ENCODE measurements around the gene HAUS3. TPM values are rescaled to one million over a fixed set of nuclear protein-coding genes. Genes with fewer than 3 reads are reported as not detected.

Gene HAUS3
- total and polyA plus RNA-seq, 4 donors = 2.3 to 13.9 (median 5.3) TPM

- WGBS = 90% methylated on average over 18 of the region's 18 CpGs
- Histone ChIP-seq H3K4me3 (ENCODE audit: low read depth in 1 of 3, low read length in 3 of 3) (no peak overlapping the region), H3K27me3 (ENCODE audit: control insufficient read depth in 4 of 4, insufficient read depth in 4 of 4, low read length in 3 of 4) (no peaks in the 10 kb centered on the region), H3K27ac (ENCODE audit: low read depth in 1 of 2, low read length in 2 of 2) (no peak overlapping the region), H3K36me3 (ENCODE audit: control insufficient read depth in 4 of 4, insufficient read depth in 3 of 4, low read depth in 1 of 4, low read length in 3 of 4) (no peaks in the 10 kb centered on the region), H3K9ac (ENCODE audit: low read depth in 1 of 2, low read length in 2 of 2) (no peak overlapping the region), H3K4me1 (ENCODE audit: control insufficient read depth in 4 of 4, insufficient read depth in 4 of 4, low read length in 3 of 4) (peaks cover 3 to 14% (median 11%) of the 10 kb centered on the region in 4 donors), H3K9me3 (ENCODE audit: control insufficient read depth in 4 of 4, low read length in 3 of 4) (no peaks in the 10 kb centered on the region)
- TF ChIP-seq RXRA (IDR thresholded peaks at IDR 0.05) (no peak), RAD21 (IDR thresholded peaks at IDR 0.05) (no peak), ZBTB33 (IDR thresholded peaks at IDR 0.05) (no peak), FOXA1 (IDR thresholded peaks at IDR 0.05) (no peak), EGR1 (IDR thresholded peaks at IDR 0.05; ENCODE audit: low read depth in 2 of 2) (no peak), GABPA (IDR thresholded peaks at IDR 0.05 in 1 of 2, conservative IDR thresholded peaks at IDR 0.05 in 1 of 2) (no peak), NR2F2 (IDR thresholded peaks at IDR 0.05) (no peak), HNF4A (conservative IDR thresholded peaks at IDR 0.05) (no peak)
- peak; percentile 86 for DNase-seq (ENCODE audit: low spot score)
Observed at GRCh38 chr4:2267320-2267811, 25.4 kb upstream of the HAUS3 start.

- DNase-seq (ENCODE audit: low spot score) = no peak
- Histone ChIP-seq H3K27ac (ENCODE audit: low read depth in 1 of 2, low read length in 2 of 2) (no peak overlapping the region), H3K4me1 (ENCODE audit: control insufficient read depth in 4 of 4, insufficient read depth in 4 of 4, low read length in 3 of 4) (peaks cover 3 to 14% (median 11%) of the 10 kb centered on the region in 4 donors), H3K9ac (ENCODE audit: low read depth in 1 of 2, low read length in 2 of 2) (no peak overlapping the region), H3K4me3 (ENCODE audit: low read depth in 1 of 3, low read length in 3 of 3) (no peak overlapping the region), H3K27me3 (ENCODE audit: control insufficient read depth in 4 of 4, insufficient read depth in 4 of 4, low read length in 3 of 4) (no peaks in the 10 kb centered on the region), H3K36me3 (ENCODE audit: control insufficient read depth in 4 of 4, insufficient read depth in 3 of 4, low read depth in 1 of 4, low read length in 3 of 4) (no peaks in the 10 kb centered on the region), H3K9me3 (ENCODE audit: control insufficient read depth in 4 of 4, low read length in 3 of 4) (no peaks in the 10 kb centered on the region)
- no peak for TF ChIP-seq YY1 (IDR thresholded peaks at IDR 0.05)
- TF ChIP-seq HNF4A (conservative IDR thresholded peaks at IDR 0.05) = no peak
- 92% methylated on average over 5 of the region's 5 CpGs for WGBS
Observed at GRCh38 chr4:2266821-2267220, 24.9 kb upstream of the HAUS3 start.

- Histone ChIP-seq H3K4me1 (ENCODE audit: control insufficient read depth in 4 of 4, insufficient read depth in 4 of 4, low read length in 3 of 4) (peaks cover 3 to 15% (median 11%) of the 10 kb centered on the region in 4 donors), H3K27me3 (ENCODE audit: control insufficient read depth in 4 of 4, insufficient read depth in 4 of 4, low read length in 3 of 4) (no peaks in the 10 kb centered on the region), H3K27ac (ENCODE audit: low read depth in 1 of 2, low read length in 2 of 2) (no peak overlapping the region), H3K36me3 (ENCODE audit: control insufficient read depth in 4 of 4, insufficient read depth in 3 of 4, low read depth in 1 of 4, low read length in 3 of 4) (no peaks in the 10 kb centered on the region), H3K9ac (ENCODE audit: low read depth in 1 of 2, low read length in 2 of 2) (no peak overlapping the region), H3K4me3 (ENCODE audit: low read depth in 1 of 3, low read length in 3 of 3) (no peak overlapping the region), H3K9me3 (ENCODE audit: control insufficient read depth in 4 of 4, low read length in 3 of 4) (no peaks in the 10 kb centered on the region)
- TF ChIP-seq HNF4A (conservative IDR thresholded peaks at IDR 0.05) = no peak
- no peak for TF ChIP-seq JUND (IDR thresholded peaks at IDR 0.05)
- TF ChIP-seq SP1 (IDR thresholded peaks at IDR 0.05) = no peak
- no peak for TF ChIP-seq EGR1 (IDR thresholded peaks at IDR 0.05; ENCODE audit: low read depth in 2 of 2)
- TF ChIP-seq NR2F2 (IDR thresholded peaks at IDR 0.05) = no peak
- TF ChIP-seq MAX (IDR thresholded peaks at IDR 0.05) = no peak
- TF ChIP-seq HNF4G (IDR thresholded peaks at IDR 0.05) = no peak
- TF ChIP-seq RXRA (IDR thresholded peaks at IDR 0.05) = no peak
- TF ChIP-seq RAD21 (IDR thresholded peaks at IDR 0.05) = no peak
- no peak for TF ChIP-seq CTCF (IDR thresholded peaks at IDR 0.05; ENCODE audit: low read depth, low read length, missing input control)
- no peak for TF ChIP-seq FOXA1 (IDR thresholded peaks at IDR 0.05)
- no peak for TF ChIP-seq FOXA2 (IDR thresholded peaks at IDR 0.05)
- DNase-seq (ENCODE audit: low spot score) = no peak
- 23% methylated on average over 8 of the region's 8 CpGs for WGBS
Observed at GRCh38 chr4:2266181-2266580, 24.3 kb upstream of the HAUS3 start.

Measured in liver (tissue), 9 donors.